Neural progenitor cell (in vitro differentiated cells): ENCODE results near the gene FBXL14.

Source experiments
- CTCF ChIP-seq: fragments of 200-600 bp; sonication (generic); IDR thresholded peaks from 2 replicates; pipeline ENCODE4 v1.5.1; 2017; ENCODE audit warnings: antibody characterized with exemption, mild to moderate bottlenecking
- EZH2 ChIP-seq: fragments of 200-600 bp; sonication (generic); IDR thresholded peaks from 2 replicates; pipeline ENCODE4 v1.6.1; 2017; ENCODE audit warnings: antibody characterized with exemption, mild to moderate bottlenecking, moderate library complexity
- EZH2phosphoT487 ChIP-seq: fragments of 200-600 bp; sonication (generic); IDR thresholded peaks from 2 replicates; pipeline ENCODE4 v1.6.1; 2017; ENCODE audit warnings: antibody characterized with exemption

- TF ChIP-seq EZH2 = no peak
- peak; percentile 81 for TF ChIP-seq CTCF
- TF ChIP-seq EZH2phosphoT487 = no peak
These were observed 11.0 kb upstream of the FBXL14 start for GRCh38 chr12:1605129-1606020.
